Activated B cell treated with CpG ODN at 0.5 μM for 24 hours (primary cell): Measurements from ENCODE around the gene NDUFA11. TPM values are rescaled to one million over a fixed set of nuclear protein-coding genes. Genes with fewer than 3 reads are reported as not detected.

ENCODE experiments used
- ATAC-seq: fragments of 200-7000 bp; cut with Tn5 transposase; one replicate; pipeline ENCODE4 v1.10.0; 2021; ENCODE audit warnings: low read depth, mild to moderate bottlenecking, moderate library complexity
- CTCF ChIA-PET: fragments of 350-600 bp; sonication (Branson Sonifier 250); formaldehyde crosslinking; loops from one replicate; lab custom pipeline; 2021; ENCODE audit warnings: antibody characterized with exemption; lab: Charles Lee
- POLR2A ChIA-PET: fragments of 350-600 bp; sonication (Branson Sonifier 250); formaldehyde crosslinking; loops from one replicate; lab custom pipeline; 2021; ENCODE audit warnings: antibody characterized with exemption; lab: Charles Lee
- DNase-seq: peaks from one replicate; pipeline ENCODE4 v3.0.0; 2022
- H3K27ac Mint-ChIP-seq: one replicate; pipeline ENCODE4 v1.8.0; 2020; ENCODE audit warnings: mixed read lengths
- H3K27me3 Mint-ChIP-seq: one replicate; pipeline ENCODE4 v1.8.0; 2021; ENCODE audit warnings: mixed read lengths
- H3K36me3 Mint-ChIP-seq: one replicate; pipeline ENCODE4 v1.8.0; 2021; ENCODE audit warnings: low read depth, mixed read lengths
- H3K4me1 Mint-ChIP-seq: one replicate; pipeline ENCODE4 v1.8.0; 2021; ENCODE audit warnings: mixed read lengths
- H3K4me3 Mint-ChIP-seq: one replicate; pipeline ENCODE4 v1.8.0; 2020; ENCODE audit warnings: mild to moderate bottlenecking, mixed read lengths
- H3K9me3 Mint-ChIP-seq: one replicate; pipeline ENCODE4 v1.8.0; 2020; ENCODE audit warnings: mixed read lengths
- CTCF ChIP-seq: fragments of 200-600 bp; IDR thresholded peaks from one replicate; pipeline ENCODE4 v1.8.0; 2022; ENCODE audit warnings: antibody characterized with exemption, mild to moderate bottlenecking
- intact Hi-C: fragments of 100-400 bp; cut with micrococcal nuclease; formaldehyde crosslinking; loops from one replicate; pipeline ENCODE4 v1.15.1; 2024
- total RNA-seq: library from RNA; stranded (reverse); gene quantifications from 2 replicates; pipeline ENCODE4 v1.2.3, GENCODE V29; 2022

The NDUFA11 gene
- total RNA-seq, 1 donor from 2014 or later, result 193 TPM

DNA sequence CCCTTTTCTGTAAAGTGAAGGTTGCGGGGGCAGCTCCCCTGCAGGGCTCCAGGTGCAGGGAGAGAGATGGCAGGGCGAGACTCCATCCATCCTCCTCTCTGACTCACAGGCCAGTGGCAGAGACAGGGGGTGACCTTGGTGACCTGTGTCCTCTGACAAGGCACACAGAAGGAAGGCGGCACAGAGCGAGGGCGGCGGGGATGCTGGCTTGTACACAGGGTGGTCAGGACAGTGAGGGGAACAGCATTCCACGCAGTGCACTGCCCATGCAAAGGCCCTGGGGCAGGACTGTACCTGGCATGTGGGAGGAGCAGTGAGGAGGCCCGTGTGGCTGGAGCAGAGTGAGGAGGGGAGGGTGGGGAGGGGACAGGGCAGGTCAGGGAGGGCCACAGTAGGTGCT, 7.7 kb downstream of the NDUFA11 start:
- H3K4me3 Mint-ChIP-seq, result no peak overlapping the region
- H3K36me3 Mint-ChIP-seq, result peaks cover 35% of the 10 kb centered on the region
- TF ChIP-seq CTCF, result no peak
- intact Hi-C loops, result no loop called here
- ATAC-seq (no peak), DNase-seq (no peak)
- H3K27ac Mint-ChIP-seq, result no peak overlapping the region
- ChIA-PET CTCF (no interaction called here), POLR2A (no interaction called here)
- peaks cover 9% of the 10 kb centered on the region for H3K4me1 Mint-ChIP-seq
- H3K27me3 Mint-ChIP-seq, result no peaks in the 10 kb centered on the region
- H3K9me3 Mint-ChIP-seq, result no peaks in the 10 kb centered on the region

DNA sequence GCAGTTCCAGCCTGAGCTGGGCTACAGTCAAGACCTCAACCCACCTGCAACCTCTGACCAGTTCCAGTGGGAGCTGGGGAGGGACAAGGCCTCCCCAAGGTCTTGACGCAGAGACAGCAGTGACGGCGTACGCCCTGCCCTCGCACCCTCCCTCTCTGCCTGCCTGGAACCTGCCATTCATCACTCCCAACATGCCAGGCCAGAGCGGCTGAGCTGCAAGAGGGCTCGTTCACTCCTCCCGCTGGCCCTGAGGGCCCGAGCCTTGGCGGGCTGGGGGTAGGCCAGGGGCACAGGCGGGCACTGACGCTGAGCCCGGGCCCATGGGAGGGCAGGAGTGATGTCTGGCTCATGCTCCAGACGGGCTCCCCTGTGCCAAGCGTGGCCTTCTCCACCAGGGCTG, 8.2 kb downstream of the NDUFA11 start:
- H3K27ac Mint-ChIP-seq, result no peak overlapping the region
- POLR2A ChIA-PET, result no interaction called here
- TF ChIP-seq CTCF, result no peak
- H3K36me3 Mint-ChIP-seq, result peaks cover 34% of the 10 kb centered on the region
- CTCF ChIA-PET, result no interaction called here
- H3K4me3 Mint-ChIP-seq, result no peak overlapping the region
- H3K4me1 Mint-ChIP-seq, result peaks cover 8% of the 10 kb centered on the region
- ATAC-seq (no peak), DNase-seq (no peak)
- no peaks in the 10 kb centered on the region for H3K9me3 Mint-ChIP-seq
- intact Hi-C loops, result no loop called here
- peaks cover 3% of the 10 kb centered on the region for H3K27me3 Mint-ChIP-seq

- ATAC-seq (no peak), DNase-seq (no peak)
- POLR2A ChIA-PET, result no interaction called here
- no peaks in the 10 kb centered on the region for H3K9me3 Mint-ChIP-seq
- intact Hi-C loops, result no loop called here
- peaks cover 2% of the 10 kb centered on the region for H3K4me1 Mint-ChIP-seq
- no peak overlapping the region for H3K27ac Mint-ChIP-seq
- peaks cover 3% of the 10 kb centered on the region for H3K27me3 Mint-ChIP-seq
- H3K36me3 Mint-ChIP-seq, result peaks cover 29% of the 10 kb centered on the region
- TF ChIP-seq CTCF, result no peak
- H3K4me3 Mint-ChIP-seq, result no peak overlapping the region
- CTCF ChIA-PET, result no interaction called here
Observed at GRCh38 chr19:5894704-5895349, 8.8 kb downstream of the NDUFA11 start.

DNA sequence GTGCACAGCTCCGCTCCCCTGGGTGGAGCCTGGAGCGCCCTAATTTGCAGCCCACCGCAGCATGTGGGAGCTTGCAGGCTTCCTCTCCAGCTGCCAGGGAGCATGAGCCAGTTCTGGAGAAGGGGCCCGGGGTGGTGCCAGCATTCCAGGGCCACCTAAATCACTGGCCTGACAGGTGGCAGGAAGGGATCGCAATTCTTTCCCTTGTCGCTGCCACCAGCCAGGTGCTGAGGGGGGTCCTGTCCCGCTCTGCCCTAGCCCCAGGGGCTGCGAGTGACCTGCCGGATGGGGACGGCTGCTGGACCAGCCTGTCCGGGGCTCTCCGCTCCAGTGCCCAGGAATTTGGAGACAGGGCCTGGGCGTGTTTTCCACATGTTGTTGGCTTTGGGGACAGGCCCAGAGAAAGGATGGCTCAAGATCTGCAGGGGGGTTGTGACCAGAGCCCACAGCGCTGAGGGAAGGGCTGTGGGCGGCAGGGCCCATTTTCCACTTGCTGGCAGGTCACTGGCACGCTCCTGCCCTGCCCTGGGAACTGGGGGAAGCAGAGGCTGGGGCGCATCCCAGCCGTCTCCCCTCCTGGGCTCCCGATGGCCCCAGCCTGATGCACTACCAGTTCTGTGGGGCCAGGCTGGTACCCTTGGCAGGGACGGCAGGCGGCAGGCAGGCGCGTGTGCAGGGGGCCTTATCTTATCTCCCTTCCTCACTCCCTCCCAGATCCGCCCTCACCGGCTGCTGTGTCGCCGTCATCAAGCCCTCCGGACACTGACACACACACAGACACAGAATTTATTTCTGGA, 9.5 kb downstream of the NDUFA11 start:
- Mint-ChIP-seq H3K36me3 (peaks cover 28% of the 10 kb centered on the region), H3K9me3 (no peaks in the 10 kb centered on the region), H3K4me1 (peaks cover 2% of the 10 kb centered on the region), H3K27ac (no peak overlapping the region), H3K27me3 (peaks cover 6% of the 10 kb centered on the region), H3K4me3 (no peak overlapping the region)
- no peak for TF ChIP-seq CTCF
- ATAC-seq (no peak), DNase-seq (no peak)
- ChIA-PET CTCF (no interaction called here), POLR2A (interaction anchor here (1.0 kb wide), 1 partner anchor 10 kb away, joined by 3 read pairs; the partner anchor contains the start of gene NDUFA11)
- intact Hi-C loops, result no loop called here

GRCh38 chr19:5893296-5893903, 10.2 kb downstream of the NDUFA11 start:
- TF ChIP-seq CTCF, result no peak
- CTCF ChIA-PET, result no interaction called here
- H3K27me3 Mint-ChIP-seq, result peaks cover 6% of the 10 kb centered on the region
- H3K4me1 Mint-ChIP-seq, result peaks cover 2% of the 10 kb centered on the region
- peaks cover 28% of the 10 kb centered on the region for H3K36me3 Mint-ChIP-seq
- no peak overlapping the region for H3K27ac Mint-ChIP-seq
- ATAC-seq, result no peak
- H3K4me3 Mint-ChIP-seq, result no peak overlapping the region
- intact Hi-C loops, result no loop called here
- POLR2A ChIA-PET, result interaction anchor here (1.0 kb wide), 1 partner anchor 10 kb away, joined by 3 read pairs; the partner anchor contains the start of gene NDUFA11
- DNase-seq, result no peak
- no peaks in the 10 kb centered on the region for H3K9me3 Mint-ChIP-seq
